DOHH2 (cell line): ENCODE measurements around the gene ULBP1.

ENCODE experiments used
- CTCF ChIP-seq: fragments of 200-600 bp; sonication (generic); IDR thresholded peaks from one replicate; pipeline ENCODE4 v1.5.1; 2014; ENCODE audit warnings: antibody characterized with exemption, mild to moderate bottlenecking, low read depth, low read length; ENCODE audit not compliant: poor library complexity, severe bottlenecking
- EZH2phosphoT487 ChIP-seq: fragments of 200-600 bp; sonication (generic); IDR thresholded peaks from 2 replicates; pipeline ENCODE4 v1.6.1; 2017; ENCODE audit warnings: borderline replicate concordance, mild to moderate bottlenecking, antibody characterized with exemption, low read length, moderate library complexity, mixed read lengths

- TF ChIP-seq CTCF (no peak), EZH2phosphoT487 (no peak)
Measured at GRCh38 chr6:149995971-149996370, 32.2 kb downstream of the ULBP1 start.
